Astrocyte of the cerebellum (primary cell): Measurements from ENCODE around the gene PPEF1.

ENCODE experiments used
- DNase-seq: peaks from one replicate; pipeline ENCODE4 v3.0.0-alpha.2; 2011; ENCODE audit warnings: low read depth
- H3K4me3 ChIP-seq: 2 replicates; pipeline ENCODE4 v1.5.1; 2011; ENCODE audit warnings: mild to moderate bottlenecking, low read depth, low read length, moderate library complexity
- CTCF ChIP-seq: IDR thresholded peaks from 2 replicates; pipeline ENCODE4 v1.5.1; 2012; ENCODE audit warnings: low read length, low read depth, moderate library complexity, mild to moderate bottlenecking; ENCODE audit errors: missing control alignments
- in situ Hi-C: cut with HindIII; loops from 2 replicates; pipeline ENCODE4 v1.10.0; 2017; ENCODE audit warnings: low sequenced_read_pairs

The PPEF1 gene

GRCh38 chrX:18875256-18875878 is 167.9 kb downstream of the PPEF1 start:
- in situ Hi-C loops = no loop called here
- H3K4me3 ChIP-seq = no peak overlapping the region
- no peak for TF ChIP-seq CTCF
- no peak for DNase-seq

- H3K4me3 ChIP-seq = no peak overlapping the region
- DNase-seq = no peak
- no peak for TF ChIP-seq CTCF
- in situ Hi-C loops = no loop called here
These were observed 170.0 kb downstream of the PPEF1 start for GRCh38 chrX:18877469-18877868.
